Erythroblast (primary cell): ENCODE measurements around the gene PARK7.

Experiments
- GATA1 ChIP-seq: IDR thresholded peaks from 2 replicates; pipeline ENCODE4 v1.6.1; 2011; ENCODE audit warnings: low read depth, mild to moderate bottlenecking, control low read depth, low read length, moderate library complexity
- POLR2A ChIP-seq: IDR thresholded peaks from 2 replicates; pipeline ENCODE4 v1.6.1; 2011; ENCODE audit warnings: mild to moderate bottlenecking, low read length

GRCh38 chr1:8015809-8016165 lies 54.3 kb downstream of the PARK7 start:
- TF ChIP-seq POLR2A (no peak), GATA1 (no peak)
